ENCODE data around the gene LIN28A. TPM values are rescaled to one million over a fixed set of nuclear protein-coding genes. Genes with fewer than 3 reads are reported as not detected.

Gene LIN28A, protein sequence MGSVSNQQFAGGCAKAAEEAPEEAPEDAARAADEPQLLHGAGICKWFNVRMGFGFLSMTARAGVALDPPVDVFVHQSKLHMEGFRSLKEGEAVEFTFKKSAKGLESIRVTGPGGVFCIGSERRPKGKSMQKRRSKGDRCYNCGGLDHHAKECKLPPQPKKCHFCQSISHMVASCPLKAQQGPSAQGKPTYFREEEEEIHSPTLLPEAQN
- not detected for total RNA-seq
- polyA plus RNA-seq: not detected
- not detected for total RNA-seq

DNA sequence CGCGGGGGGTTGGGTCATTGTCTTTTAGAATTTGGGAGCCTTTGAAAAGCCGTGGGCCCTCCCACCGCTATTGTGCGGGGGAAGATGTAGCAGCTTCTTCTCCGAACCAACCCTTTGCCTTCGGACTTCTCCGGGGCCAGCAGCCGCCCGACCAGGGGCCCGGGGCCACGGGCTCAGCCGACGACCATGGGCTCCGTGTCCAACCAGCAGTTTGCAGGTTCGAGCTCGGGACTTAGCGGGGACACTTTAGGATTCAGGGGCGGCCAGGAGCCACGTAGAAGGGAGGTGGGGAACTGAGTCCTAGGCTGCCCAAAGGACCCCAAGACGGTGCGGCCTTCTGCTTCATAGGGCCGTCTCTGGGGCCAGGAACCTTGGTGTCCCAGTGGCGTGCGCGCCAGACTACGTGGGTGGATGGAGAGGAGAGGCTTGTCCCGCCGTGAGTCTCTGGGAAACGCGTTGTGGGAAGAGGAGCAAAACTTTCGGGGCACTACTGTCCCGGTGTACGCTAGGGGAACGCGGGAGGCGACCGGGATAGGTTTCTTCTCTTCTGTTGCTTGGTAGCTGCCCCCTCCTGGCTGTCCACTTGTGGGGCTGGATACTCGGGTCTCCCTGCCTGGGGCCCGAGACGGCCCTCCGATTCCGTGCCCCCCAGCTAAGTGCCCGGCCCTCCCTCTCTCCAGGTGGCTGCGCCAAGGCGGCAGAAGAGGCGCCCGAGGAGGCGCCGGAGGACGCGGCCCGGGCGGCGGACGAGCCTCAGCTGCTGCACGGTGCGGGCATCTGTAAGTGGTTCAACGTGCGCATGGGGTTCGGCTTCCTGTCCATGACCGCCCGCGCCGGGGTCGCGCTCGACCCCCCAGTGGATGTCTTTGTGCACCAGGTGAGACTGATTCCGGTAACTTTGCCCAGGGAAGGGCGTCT lies at the start of gene LIN28A:
Gene LIN28A, plus strand, starts transcription at position 112 of the 918 bp plus-strand sequence. Its CDS starts 75 bp downstream, at position 187.
- ATAC-seq (no peak), DNase-seq (no peak)
- H3K27ac Mint-ChIP-seq: no peak within 1 kb of the TSS
- H3K36me3 Mint-ChIP-seq: no peaks in the 10 kb centered on the region
- H3K27me3 Mint-ChIP-seq: peaks cover 41 to 83% (median 49%) of the 10 kb centered on the region in 5 donors
- ChIA-PET POLR2A (no interaction called here), CTCF (interaction anchor here (1.2 kb wide), 1 partner anchor 125 kb away, joined by 4 read pairs; no protein-coding TSS in a partner anchor)
- no peaks in the 10 kb centered on the region for H3K36me3 ChIP-seq (ENCODE audit: control insufficient read depth in 2 of 3, insufficient read depth in 3 of 3, low read length in 3 of 3)
- H3K4me3 ChIP-seq (ENCODE audit: low read length): no peak within 1 kb of the TSS
- H3K4me1 Mint-ChIP-seq: peaks cover 17 to 31% (median 21%) of the 10 kb centered on the region in 7 donors
- intact Hi-C loops (cut with micrococcal nuclease): loop anchor here in 1 of 2 donors (10.0 kb wide), 1 partner anchor 306 kb away; no protein-coding TSS in a partner anchor
- no peak within 1 kb of the TSS for H3K27ac ChIP-seq (ENCODE audit: low read depth, low read length)
- H3K27me3 ChIP-seq (ENCODE audit: control insufficient read depth in 2 of 2, insufficient read depth in 2 of 2, low read length in 2 of 2): peaks cover 10 to 13% of the 10 kb centered on the region in 2 donors
- H3K9me3 ChIP-seq (ENCODE audit: control insufficient read depth in 2 of 3, low read length in 3 of 3): no peaks in the 10 kb centered on the region
- H3K4me3 Mint-ChIP-seq: peak within 1 kb of the TSS in 7 of 10 donors; percentile 37 to 81 (median 69)
- peaks cover 0 to 3% (median 0%) of the 10 kb centered on the region in 11 donors for H3K9me3 Mint-ChIP-seq
- peaks cover 10 to 18% of the 10 kb centered on the region in 2 donors for H3K4me1 ChIP-seq (ENCODE audit: control insufficient read depth in 2 of 2, insufficient read depth in 2 of 2, low read length in 2 of 2)

DNA sequence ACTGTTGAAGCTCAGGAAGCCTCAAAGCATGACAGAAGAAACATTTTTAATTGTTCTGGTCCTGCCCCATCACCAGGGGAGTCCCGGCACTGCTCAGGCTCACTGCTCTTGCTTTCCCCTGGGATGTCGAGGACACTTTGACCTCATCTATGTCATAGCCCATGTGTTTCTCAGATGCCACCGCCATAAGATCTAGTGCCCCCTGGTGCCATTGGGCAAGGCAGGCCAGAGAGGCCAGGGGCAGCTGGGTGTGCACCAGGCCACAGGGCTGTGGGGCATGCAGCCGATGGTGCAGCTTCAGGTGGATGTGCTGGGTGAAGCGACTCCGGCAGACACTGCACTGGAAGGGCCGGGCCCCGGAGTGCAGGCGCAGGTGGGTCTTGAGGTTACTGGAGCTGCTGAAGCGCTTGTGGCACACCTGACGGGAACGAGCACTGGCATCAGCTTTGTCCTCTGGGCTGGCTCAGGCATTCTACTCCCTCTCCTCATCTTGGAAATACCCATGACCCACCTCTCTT lies 49.0 kb upstream of the LIN28A start:
- no peak for ATAC-seq
- intact Hi-C loops (cut with micrococcal nuclease): loop anchor here (2.0 to 5.0 kb wide), 4 partner anchors 29 to 324 kb away; partner anchors contain the start of gene HMGN2 (in 1 of the 2)

DNA sequence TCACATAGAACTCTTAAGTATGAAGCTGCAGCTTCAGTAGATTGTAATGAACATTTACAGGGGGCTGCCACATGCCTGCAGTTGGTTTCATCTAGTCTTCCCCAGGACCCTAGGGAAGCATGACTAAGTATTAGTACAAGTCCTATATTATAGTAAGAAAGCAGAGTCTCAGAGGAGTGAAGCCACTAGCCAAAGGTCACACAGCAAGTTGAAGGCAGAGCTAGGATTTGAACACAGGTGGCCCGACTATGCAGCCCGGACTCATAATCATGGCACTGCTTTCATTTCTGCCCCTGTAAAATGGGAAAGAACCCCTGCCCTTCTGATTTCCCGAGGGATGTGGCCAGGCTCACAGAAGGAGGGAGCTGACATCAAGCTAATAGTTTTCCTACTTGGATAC lies 48.3 kb upstream of the LIN28A start:
- Mint-ChIP-seq H3K27me3 (peaks cover 7 to 33% (median 18%) of the 10 kb centered on the region in 5 donors), H3K9me3 (no peaks in the 10 kb centered on the region), H3K36me3 (no peaks in the 10 kb centered on the region), H3K4me3 (peak overlapping the region in 3 of 10 donors; percentile 42 to 80 (median 57)), H3K4me1 (peaks cover 32 to 60% (median 47%) of the 10 kb centered on the region in 7 donors), H3K27ac (peak overlapping the region in 1 of 9 donors; percentile 12)
- no peaks in the 10 kb centered on the region for H3K9me3 ChIP-seq (ENCODE audit: control insufficient read depth in 2 of 3, low read length in 3 of 3)
- intact Hi-C loops (cut with micrococcal nuclease): loop anchor here (2.0 to 5.0 kb wide), 3 partner anchors 28 to 325 kb away; partner anchors contain the start of gene HMGN2 (in 1 of the 2)
- POLR2A ChIA-PET: interaction anchor here (0.9 to 4.6 kb wide), 4 partner anchors 11 to 74 kb away, joined by 3 to 34 read pairs (median 14); partner anchors contain the start of genes CD52 and ZNF683
- no peak overlapping the region for H3K4me3 ChIP-seq (ENCODE audit: low read length)
- no peak for ATAC-seq
- H3K4me1 ChIP-seq (ENCODE audit: control insufficient read depth in 2 of 2, insufficient read depth in 2 of 2, low read length in 2 of 2): peaks cover 36 to 40% of the 10 kb centered on the region in 2 donors
- H3K27ac ChIP-seq (ENCODE audit: low read depth, low read length): no peak overlapping the region
- DNase-seq: no peak
- CTCF ChIA-PET: interaction anchor here (0.8 to 4.4 kb wide), 11 partner anchors 11 to 192 kb away, joined by 3 to 26 read pairs (median 7); partner anchors contain the start of genes ZNF593 and ZNF683
- H3K27me3 ChIP-seq (ENCODE audit: control insufficient read depth in 2 of 2, insufficient read depth in 2 of 2, low read length in 2 of 2): no peaks in the 10 kb centered on the region
- no peaks in the 10 kb centered on the region for H3K36me3 ChIP-seq (ENCODE audit: control insufficient read depth in 2 of 3, insufficient read depth in 3 of 3, low read length in 3 of 3)

More for the DNA sequence above, 49.0 kb upstream of the LIN28A start:
- H3K4me1 Mint-ChIP-seq: peaks cover 33 to 61% (median 47%) of the 10 kb centered on the region in 7 donors
- ChIA-PET POLR2A (interaction anchor here (0.8 to 4.6 kb wide), 5 partner anchors 12 to 77 kb away, joined by 4 to 34 read pairs (median 6); partner anchors contain the start of genes CD52 and ZNF683), CTCF (interaction anchor here (0.6 to 4.4 kb wide), 11 partner anchors 11 to 192 kb away, joined by 3 to 26 read pairs (median 7); partner anchors contain the start of genes ZNF593 and ZNF683)
- Histone ChIP-seq H3K4me1 (ENCODE audit: control insufficient read depth in 2 of 2, insufficient read depth in 2 of 2, low read length in 2 of 2) (peaks cover 36 to 40% of the 10 kb centered on the region in 2 donors), H3K36me3 (ENCODE audit: control insufficient read depth in 2 of 3, insufficient read depth in 3 of 3, low read length in 3 of 3) (no peaks in the 10 kb centered on the region), H3K27me3 (ENCODE audit: control insufficient read depth in 2 of 2, insufficient read depth in 2 of 2, low read length in 2 of 2) (no peaks in the 10 kb centered on the region), H3K9me3 (ENCODE audit: control insufficient read depth in 2 of 3, low read length in 3 of 3) (no peaks in the 10 kb centered on the region), H3K27ac (ENCODE audit: low read depth, low read length) (no peak overlapping the region), H3K4me3 (ENCODE audit: low read length) (no peak overlapping the region)
- H3K36me3 Mint-ChIP-seq: no peaks in the 10 kb centered on the region
- H3K9me3 Mint-ChIP-seq: no peaks in the 10 kb centered on the region
- H3K4me3 Mint-ChIP-seq: peak overlapping the region in 5 of 10 donors; percentile 35 to 80 (median 63)
- no peak for DNase-seq
- H3K27ac Mint-ChIP-seq: peak overlapping the region in 1 of 9 donors; percentile 12
- peaks cover 7 to 33% (median 18%) of the 10 kb centered on the region in 5 donors for H3K27me3 Mint-ChIP-seq

DNA sequence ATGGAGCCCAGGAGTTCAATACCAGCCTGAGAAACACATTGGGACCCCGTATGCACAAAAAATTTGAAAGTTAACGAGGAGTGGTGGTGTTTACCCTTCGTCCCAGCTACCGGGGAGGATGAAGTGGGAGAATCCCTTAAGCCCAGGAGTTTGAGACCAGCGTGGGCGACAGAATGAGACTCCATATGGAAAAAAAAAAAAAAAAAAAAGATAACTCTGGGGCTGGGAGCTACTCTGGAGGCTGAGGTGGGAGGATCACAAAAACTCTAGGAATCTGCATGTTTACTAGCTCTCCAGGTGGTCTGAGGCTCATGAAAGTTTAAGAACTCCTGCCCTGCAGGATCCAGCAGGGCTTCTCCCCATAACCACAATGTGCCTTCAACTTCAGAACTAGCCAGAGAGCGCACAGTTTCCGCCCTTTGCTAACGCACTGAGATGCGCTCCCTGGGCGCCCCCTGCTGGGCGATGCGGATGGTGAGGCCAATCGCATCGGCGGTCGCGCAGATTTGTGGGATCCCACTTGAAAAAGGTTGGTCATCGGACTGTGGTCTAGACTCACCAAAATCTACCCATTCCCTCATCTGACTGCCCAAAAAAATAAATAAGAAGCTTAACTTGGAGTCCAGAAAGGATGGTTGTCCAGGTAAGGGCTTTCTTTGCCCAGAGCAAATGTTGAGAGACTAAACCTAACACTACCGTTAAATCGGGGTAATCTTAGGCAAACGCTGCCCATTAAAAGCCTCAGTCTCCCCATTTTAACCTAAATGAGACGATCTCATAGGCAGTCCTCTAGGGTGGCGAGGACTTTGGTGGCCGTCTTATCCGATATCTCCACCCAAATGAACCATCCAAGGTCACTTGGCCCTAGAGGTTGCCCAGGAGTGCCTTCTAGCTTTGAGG lies 46.8 kb upstream of the LIN28A start:
- CTCF ChIA-PET: interaction anchor here (0.5 to 4.4 kb wide), 27 partner anchors 8 to 1875 kb away, joined by 3 to 31 read pairs (median 6); partner anchors contain the start of genes CD52 and SH3BGRL3
- H3K27ac Mint-ChIP-seq: peak overlapping the region in 4 of 9 donors; percentile 20 to 52 (median 40)

DNA sequence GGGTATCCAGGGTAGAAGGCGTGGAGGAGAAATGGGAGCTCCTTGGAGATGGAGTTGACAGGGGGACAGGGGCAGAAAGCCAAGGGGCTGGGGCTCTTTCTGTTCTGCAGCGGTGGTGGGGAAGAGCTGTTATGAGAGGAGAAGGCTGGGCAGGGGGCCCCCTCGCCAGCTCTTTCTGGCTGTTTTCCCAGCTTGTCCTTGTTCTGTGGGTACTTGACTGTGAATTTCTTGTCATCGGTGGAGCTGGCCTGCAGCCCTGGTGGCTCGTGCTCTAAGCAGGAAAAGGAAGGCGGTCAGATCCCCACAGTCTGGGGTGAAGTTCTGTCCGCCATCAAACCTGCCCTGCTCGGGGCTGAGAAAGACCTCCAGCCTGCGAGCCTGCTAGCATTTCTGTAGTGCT lies 45.7 kb upstream of the LIN28A start:
- no peak overlapping the region for H3K27ac ChIP-seq (ENCODE audit: low read depth, low read length)
- peaks cover 0 to 3% (median 0%) of the 10 kb centered on the region in 11 donors for H3K9me3 Mint-ChIP-seq
- peaks cover 22 to 46% (median 40%) of the 10 kb centered on the region in 7 donors for H3K4me1 Mint-ChIP-seq
- H3K4me1 ChIP-seq (ENCODE audit: control insufficient read depth in 2 of 2, insufficient read depth in 2 of 2, low read length in 2 of 2): peaks cover 26 to 38% of the 10 kb centered on the region in 2 donors
- no peaks in the 10 kb centered on the region for H3K36me3 ChIP-seq (ENCODE audit: control insufficient read depth in 2 of 3, insufficient read depth in 3 of 3, low read length in 3 of 3)
- peaks cover 7 to 29% (median 12%) of the 10 kb centered on the region in 5 donors for H3K27me3 Mint-ChIP-seq
- ChIA-PET POLR2A (interaction anchor here (0.8 to 4.6 kb wide), 8 partner anchors 9 to 90 kb away, joined by 3 to 34 read pairs (median 5); partner anchors contain the start of genes CD52, CRYBG2, DHDDS and ZNF683), CTCF (interaction anchor here (0.8 to 4.4 kb wide), 20 partner anchors 9 to 195 kb away, joined by 3 to 31 read pairs (median 6); partner anchors contain the start of genes CD52, SH3BGRL3 and ZNF593)
- no peak for ATAC-seq
- peak overlapping the region in 1 of 10 donors; percentile 44 for H3K4me3 Mint-ChIP-seq
- H3K36me3 Mint-ChIP-seq: peaks cover 0 to 2% (median 0%) of the 10 kb centered on the region in 5 donors
- no peaks in the 10 kb centered on the region for H3K9me3 ChIP-seq (ENCODE audit: control insufficient read depth in 2 of 3, low read length in 3 of 3)
- DNase-seq: no peak
- no peaks in the 10 kb centered on the region for H3K27me3 ChIP-seq (ENCODE audit: control insufficient read depth in 2 of 2, insufficient read depth in 2 of 2, low read length in 2 of 2)
- H3K27ac Mint-ChIP-seq: peak overlapping the region in 3 of 9 donors; percentile 9 to 55 (median 28)
- no peak overlapping the region for H3K4me3 ChIP-seq (ENCODE audit: low read length)
- intact Hi-C loops (cut with micrococcal nuclease): loop anchor here in 1 of 2 donors (1.0 to 5.0 kb wide), 3 partner anchors 29 to 328 kb away; partner anchors contain the start of gene HMGN2

More for the DNA sequence above, 46.8 kb upstream of the LIN28A start:
- H3K9me3 Mint-ChIP-seq: peaks cover 0 to 1% (median 0%) of the 10 kb centered on the region in 11 donors
- Histone ChIP-seq H3K36me3 (ENCODE audit: control insufficient read depth in 2 of 3, insufficient read depth in 3 of 3, low read length in 3 of 3) (no peaks in the 10 kb centered on the region), H3K27ac (ENCODE audit: low read depth, low read length) (no peak overlapping the region), H3K4me3 (ENCODE audit: low read length) (no peak overlapping the region), H3K4me1 (ENCODE audit: control insufficient read depth in 2 of 2, insufficient read depth in 2 of 2, low read length in 2 of 2) (peaks cover 30 to 44% of the 10 kb centered on the region in 2 donors), H3K9me3 (ENCODE audit: control insufficient read depth in 2 of 3, low read length in 3 of 3) (no peaks in the 10 kb centered on the region), H3K27me3 (ENCODE audit: control insufficient read depth in 2 of 2, insufficient read depth in 2 of 2, low read length in 2 of 2) (no peaks in the 10 kb centered on the region)
- POLR2A ChIA-PET: interaction anchor here (0.5 to 4.6 kb wide), 10 partner anchors 9 to 1437 kb away, joined by 3 to 34 read pairs (median 4); partner anchors contain the start of genes CD52, CRYBG2 and ZNF683
- intact Hi-C loops (cut with micrococcal nuclease): loop anchor here (1.0 to 5.0 kb wide), 11 partner anchors 15 to 326 kb away; partner anchors contain the start of gene HMGN2 (in 1 of the 2)
- peaks cover 7 to 37% (median 16%) of the 10 kb centered on the region in 5 donors for H3K27me3 Mint-ChIP-seq
- H3K36me3 Mint-ChIP-seq: no peaks in the 10 kb centered on the region
- peaks cover 28 to 53% (median 47%) of the 10 kb centered on the region in 7 donors for H3K4me1 Mint-ChIP-seq
- peak; percentile 71 to 87 (median 82) for DNase-seq
- peak overlapping the region in 6 of 10 donors; percentile 39 to 72 (median 40) for H3K4me3 Mint-ChIP-seq
- peak; percentile 84 for ATAC-seq
